ENCODE measurements around the gene VPREB3. TPM values are rescaled to one million over a fixed set of nuclear protein-coding genes. Genes with fewer than 3 reads are reported as not detected.

The VPREB3 gene
- total RNA-seq, 2 donors from 2014 or later: not detected

- 83% methylated on average over 3 of the region's 3 CpGs for WGBS
- intact Hi-C loops (cut with DNase I): no loop called here
- Histone ChIP-seq H3K9me3 (no peaks in the 10 kb centered on the region), H3K36me3 (no peaks in the 10 kb centered on the region), H3K27me3 (replicated peaks; ENCODE audit: insufficient read depth) (no peaks in the 10 kb centered on the region), H3K4me1 (replicated peaks) (peaks cover 4% of the 10 kb centered on the region), H3K4me3 (no peak overlapping the region), H3K27ac (no peak overlapping the region)
- no peak for TF ChIP-seq POLR2A (IDR thresholded peaks at IDR 0.05)
- TF ChIP-seq POLR2AphosphoS5 (IDR thresholded peaks at IDR 0.05): no peak
- TF ChIP-seq, protein P1, sequence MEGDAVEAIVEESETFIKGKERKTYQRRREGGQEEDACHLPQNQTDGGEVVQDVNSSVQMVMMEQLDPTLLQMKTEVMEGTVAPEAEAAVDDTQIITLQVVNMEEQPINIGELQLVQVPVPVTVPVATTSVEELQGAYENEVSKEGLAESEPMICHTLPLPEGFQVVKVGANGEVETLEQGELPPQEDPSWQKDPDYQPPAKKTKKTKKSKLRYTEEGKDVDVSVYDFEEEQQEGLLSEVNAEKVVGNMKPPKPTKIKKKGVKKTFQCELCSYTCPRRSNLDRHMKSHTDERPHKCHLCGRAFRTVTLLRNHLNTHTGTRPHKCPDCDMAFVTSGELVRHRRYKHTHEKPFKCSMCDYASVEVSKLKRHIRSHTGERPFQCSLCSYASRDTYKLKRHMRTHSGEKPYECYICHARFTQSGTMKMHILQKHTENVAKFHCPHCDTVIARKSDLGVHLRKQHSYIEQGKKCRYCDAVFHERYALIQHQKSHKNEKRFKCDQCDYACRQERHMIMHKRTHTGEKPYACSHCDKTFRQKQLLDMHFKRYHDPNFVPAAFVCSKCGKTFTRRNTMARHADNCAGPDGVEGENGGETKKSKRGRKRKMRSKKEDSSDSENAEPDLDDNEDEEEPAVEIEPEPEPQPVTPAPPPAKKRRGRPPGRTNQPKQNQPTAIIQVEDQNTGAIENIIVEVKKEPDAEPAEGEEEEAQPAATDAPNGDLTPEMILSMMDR (IDR thresholded peaks at IDR 0.05): no peak
- DNase-seq (ENCODE audit: low spot score): no peak
These were observed 21.7 kb upstream of the VPREB3 start for GRCh38 chr22:23775779-23776375.

- TF ChIP-seq POLR2AphosphoS5 (IDR thresholded peaks at IDR 0.05) (no peak), POLR2A (IDR thresholded peaks at IDR 0.05) (no peak)
- TF ChIP-seq, protein P1 (IDR thresholded peaks at IDR 0.05): no peak
- intact Hi-C loops (cut with DNase I): no loop called here
These were observed 20.8 kb upstream of the VPREB3 start for GRCh38 chr22:23774922-23775436.

DNA sequence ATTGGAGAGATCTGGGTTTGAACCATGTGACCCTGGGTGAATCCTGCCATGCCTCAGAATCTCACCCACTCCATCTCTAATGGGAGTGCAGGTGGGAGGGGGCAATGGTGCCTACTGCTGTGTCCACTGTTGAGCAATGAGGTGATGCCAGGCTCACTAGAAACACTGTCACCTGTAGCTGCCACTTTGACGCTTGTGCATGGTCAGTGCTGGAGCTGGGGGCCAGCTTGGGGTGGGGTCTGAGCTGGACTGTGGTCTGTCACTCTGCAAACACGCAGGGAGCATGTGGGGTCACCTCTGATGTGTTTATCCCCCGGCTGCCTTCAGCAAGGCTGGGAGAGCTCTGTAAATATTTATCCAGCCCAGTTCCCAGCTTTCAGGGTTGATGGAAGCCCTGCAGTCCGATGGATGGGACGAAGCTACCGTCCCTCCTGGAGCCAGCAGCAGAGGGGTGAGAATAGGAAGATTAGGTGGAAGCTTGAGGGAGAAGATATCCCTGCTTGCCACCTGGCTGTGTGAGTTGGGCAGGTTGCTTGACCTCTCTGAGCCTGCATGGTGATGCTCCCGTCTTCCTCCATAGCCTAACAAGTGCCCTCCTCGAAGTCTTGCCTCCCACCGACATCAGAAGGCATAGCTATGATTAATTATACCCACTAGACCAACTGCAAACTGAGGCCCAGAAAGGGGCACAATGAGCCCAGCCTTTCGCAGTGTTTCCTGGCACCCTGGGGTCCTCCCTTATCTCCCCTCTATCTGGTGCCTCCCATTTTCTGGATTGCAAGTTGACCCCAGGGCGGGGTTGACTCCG is 20.1 kb upstream of the VPREB3 start:
- H3K4me3 ChIP-seq: no peak overlapping the region
- no peak overlapping the region for H3K27ac ChIP-seq
- H3K27me3 ChIP-seq (replicated peaks; ENCODE audit: insufficient read depth): no peaks in the 10 kb centered on the region
- peaks cover 4% of the 10 kb centered on the region for H3K4me1 ChIP-seq (replicated peaks)
- H3K9me3 ChIP-seq: no peaks in the 10 kb centered on the region
- no peak for DNase-seq (ENCODE audit: low spot score)
- 73% methylated on average over 12 of the region's 12 CpGs for WGBS
- H3K36me3 ChIP-seq: no peaks in the 10 kb centered on the region
- TF ChIP-seq POLR2AphosphoS5 (IDR thresholded peaks at IDR 0.05): no peak
- TF ChIP-seq, protein P1 (IDR thresholded peaks at IDR 0.05): no peak
- no peak for TF ChIP-seq POLR2A (IDR thresholded peaks at IDR 0.05)
- intact Hi-C loops (cut with DNase I): no loop called here

More at GRCh38 chr22:23774922-23775436, 20.8 kb upstream of the VPREB3 start:
- no peaks in the 10 kb centered on the region for H3K27me3 ChIP-seq (replicated peaks; ENCODE audit: insufficient read depth)
- no peak overlapping the region for H3K4me3 ChIP-seq
- no peak overlapping the region for H3K27ac ChIP-seq
- WGBS: 68% methylated on average over 2 of the region's 2 CpGs
- no peak for DNase-seq (ENCODE audit: low spot score)
- H3K4me1 ChIP-seq (replicated peaks): peaks cover 4% of the 10 kb centered on the region
- H3K36me3 ChIP-seq: no peaks in the 10 kb centered on the region
- no peaks in the 10 kb centered on the region for H3K9me3 ChIP-seq

DNA sequence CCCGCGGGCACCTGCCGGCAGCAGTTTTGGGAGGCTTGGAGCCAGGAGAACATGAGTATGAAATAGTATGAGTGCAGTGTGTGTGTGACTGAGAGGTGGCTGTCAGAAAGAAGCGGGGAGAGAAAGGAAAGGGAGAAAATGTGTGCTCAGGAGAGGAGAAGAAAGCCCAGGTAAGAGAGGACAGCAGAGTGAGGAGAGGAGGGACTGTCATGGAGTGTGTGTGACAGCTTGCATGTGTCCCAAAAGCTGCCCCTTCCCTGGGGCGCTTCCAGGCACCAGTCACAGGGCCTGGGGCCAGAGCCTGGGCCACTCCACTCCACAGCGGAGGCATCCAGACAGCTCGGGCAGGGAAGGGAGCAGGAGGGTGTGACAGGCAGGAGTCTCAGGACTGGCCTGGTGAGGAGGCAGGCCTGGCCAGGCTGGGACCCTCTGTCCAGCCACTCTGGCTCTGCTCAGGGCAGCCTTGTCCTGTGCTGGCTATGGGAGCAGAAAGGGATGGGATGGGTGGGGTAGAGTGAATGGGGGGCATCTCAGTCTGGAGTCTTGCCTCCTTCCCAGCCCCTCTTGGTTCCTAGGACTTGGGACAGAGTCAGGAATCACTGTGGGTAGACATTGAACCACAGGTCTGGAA is 19.4 kb upstream of the VPREB3 start:
- H3K27ac ChIP-seq: peak overlapping the region in 1 of 2 donors; percentile 15
- H3K4me3 ChIP-seq: no peak overlapping the region
- WGBS: 52% methylated on average over 7 of the region's 7 CpGs
- H3K4me1 ChIP-seq (replicated peaks): peaks cover 4% of the 10 kb centered on the region
- no peaks in the 10 kb centered on the region for H3K9me3 ChIP-seq
- no peak for DNase-seq (ENCODE audit: low spot score)
- no peaks in the 10 kb centered on the region for H3K36me3 ChIP-seq
- intact Hi-C loops (cut with DNase I): no loop called here
- TF ChIP-seq, protein P1 (IDR thresholded peaks at IDR 0.05): no peak
- TF ChIP-seq POLR2A (IDR thresholded peaks at IDR 0.05) (no peak), POLR2AphosphoS5 (IDR thresholded peaks at IDR 0.05) (no peak)
- H3K27me3 ChIP-seq (replicated peaks; ENCODE audit: insufficient read depth): no peaks in the 10 kb centered on the region
